Cardiac septum (tissue), 1 donor: ENCODE measurements around the gene DYNLT1. TPM values are rescaled to one million over a fixed set of nuclear protein-coding genes. Genes with fewer than 3 reads are reported as not detected.
A peak's percentile ranks its signal among the peaks of the same experiment; 100 is the strongest.
"Not testable (repeated sequence)": the region's sequence is repeated elsewhere in the genome, so short reads cannot be mapped to it uniquely, and the experiment has no call there.

Source experiments
- DNase-seq: peaks from one replicate; pipeline ENCODE4 v3.0.0-alpha.2; 2020; ENCODE audit warnings: low spot score
- intact Hi-C: fragments of 100-400 bp; cut with DNase I; formaldehyde crosslinking; loops from one replicate; pipeline ENCODE4 v1.14.0; 2022
- long read RNA-seq: library from polyadenylated mRNA; unstranded; transcript quantifications from one replicate; pipeline ENCODE4 v2.0.0, GENCODE V29; 2021
- total RNA-seq: library from RNA; stranded (reverse); fragmentation: NEBNext Ultra II Directional; extraction: Animal tissue kit (Norgen Biotek cat#: 25700); gene quantifications from one replicate; pipeline ENCODE4 v1.2.1, GENCODE V29; 2021
- donor health status: DM: no; HTN: no; CAD: no.

The DYNLT1 gene
- 131 TPM for total RNA-seq
- long read RNA-seq, transcript DYNLT1-203 (5 exons, 726 nt): major isoform, 82 of 92 reads
- long read RNA-seq, partial matches to known transcripts: 0 of 92 reads
- long read RNA-seq, other reads (novel, unspliced or antisense): 8 of 92 reads

GRCh38 chr6:158644231-158645063, at the start of gene DYNLT1:
TSS of gene DYNLT1 (minus strand) at chr6:158644743. CDS start at chr6:158644708, 35 bp downstream.
- peak; percentile 97 for DNase-seq
- intact Hi-C loops: loop anchor here (5.0 kb wide), 1 partner anchor 63 kb away; no protein-coding TSS in a partner anchor

GRCh38 chr6:158688860-158689259, 44.3 kb upstream of the DYNLT1 start:
- intact Hi-C loops: no loop called here
- DNase-seq: no peak

GRCh38 chr6:158687506-158687905, 43.0 kb upstream of the DYNLT1 start:
- no peak for DNase-seq
- intact Hi-C loops: no loop called here

DNA sequence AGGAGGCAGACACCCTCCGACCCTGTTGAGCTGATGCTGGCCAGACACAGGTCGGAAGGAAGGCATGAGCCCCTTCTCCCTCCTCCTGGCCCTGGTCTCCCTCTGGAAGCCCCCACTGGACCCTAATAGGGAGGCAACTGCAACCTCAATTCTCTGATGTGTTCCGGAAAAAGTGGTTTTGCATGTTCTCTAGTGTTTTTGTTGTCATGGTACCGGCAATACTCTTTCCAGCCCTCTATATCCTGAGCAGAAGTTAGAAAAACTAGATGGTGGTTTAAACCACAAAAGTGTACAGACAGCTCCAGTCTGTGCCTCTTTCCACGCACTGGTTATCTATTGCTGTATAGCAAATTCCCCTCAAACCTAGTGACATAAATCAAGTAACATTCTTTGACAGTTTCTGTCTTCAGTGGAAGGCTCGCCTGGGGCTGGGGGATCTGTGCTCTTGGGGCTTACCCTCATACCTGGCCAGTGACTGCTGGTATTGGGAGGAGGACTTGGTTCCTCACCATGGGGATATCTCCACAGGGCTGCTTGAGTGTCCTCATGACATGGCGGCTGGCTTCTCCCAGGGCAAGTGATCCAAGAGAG, 42.3 kb upstream of the DYNLT1 start:
- intact Hi-C loops: no loop called here
- DNase-seq: no peak

- intact Hi-C loops: no loop called here
- DNase-seq: no peak
Measured at GRCh38 chr6:158686311-158686710, 41.8 kb upstream of the DYNLT1 start.

- intact Hi-C loops: no loop called here
- DNase-seq: no peak
Measured at GRCh38 chr6:158684745-158685324, 40.3 kb upstream of the DYNLT1 start.

DNA sequence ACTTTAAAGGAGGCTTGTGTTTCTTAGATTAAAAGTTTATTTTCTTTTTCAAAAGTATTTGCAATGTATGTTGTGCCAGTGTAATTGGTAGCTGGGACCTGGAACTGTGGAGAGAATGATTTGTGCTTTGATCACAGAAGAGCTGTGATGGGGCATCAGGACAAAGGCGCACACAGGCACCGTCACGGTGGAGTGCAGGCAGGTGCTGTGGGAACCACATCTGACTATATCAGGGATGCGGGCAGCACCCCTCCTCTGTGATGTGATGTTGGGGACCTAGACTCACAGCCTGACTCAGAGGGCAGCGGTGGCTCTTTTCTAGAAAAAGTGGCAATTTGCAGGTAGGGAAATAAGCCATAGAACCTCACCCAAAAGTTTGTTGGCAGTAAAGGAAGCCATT, 39.8 kb upstream of the DYNLT1 start:
- intact Hi-C loops: no loop called here
- DNase-seq: no peak

DNA sequence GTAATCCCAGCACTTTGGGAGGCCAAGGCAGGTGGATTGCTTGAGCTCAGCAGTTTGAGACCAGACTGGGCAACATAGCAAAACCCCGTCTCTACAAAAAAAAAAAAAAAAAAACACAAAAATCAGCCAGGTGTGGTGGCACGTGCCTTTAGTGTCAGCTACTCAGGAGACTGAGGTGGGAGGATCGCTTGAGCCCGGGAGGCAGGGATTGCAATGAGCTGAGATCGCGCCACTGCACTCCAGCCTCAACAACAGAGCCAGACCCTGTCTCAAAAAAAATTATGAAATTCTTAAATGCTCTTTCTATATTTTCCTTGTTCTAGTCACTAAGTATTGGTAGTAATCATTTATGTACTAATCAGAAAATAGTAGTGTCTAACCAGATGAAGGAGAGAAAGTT, 35.9 kb upstream of the DYNLT1 start:
- intact Hi-C loops: no loop called here
- no peak for DNase-seq

DNA sequence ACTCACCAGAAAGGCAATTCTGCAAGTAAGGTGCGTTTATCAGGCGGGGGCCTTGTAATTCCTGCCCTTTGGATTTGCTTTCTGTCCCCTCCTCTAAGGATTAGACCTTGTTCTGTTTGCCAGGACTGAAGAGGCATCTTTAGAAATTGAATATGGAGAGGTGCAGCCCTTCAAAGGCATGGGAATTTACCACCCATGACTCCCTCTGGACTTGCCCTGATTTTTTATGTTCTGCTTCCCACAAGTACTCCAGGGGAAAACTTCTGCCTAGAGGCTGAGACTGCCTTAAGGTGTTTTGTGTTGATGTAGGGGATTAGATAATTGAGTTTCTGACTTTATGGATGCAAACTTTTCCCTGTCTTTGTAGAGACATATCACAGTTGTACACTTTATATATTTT, 35.5 kb upstream of the DYNLT1 start:
- DNase-seq: no peak
- intact Hi-C loops: no loop called here

- intact Hi-C loops: no loop called here
- DNase-seq: peak; percentile 41
Measured at GRCh38 chr6:158677906-158678578, 33.5 kb upstream of the DYNLT1 start.

- intact Hi-C loops: not testable (repeated sequence)
- peak; percentile 10 for DNase-seq
Measured at GRCh38 chr6:158677094-158677493, 32.6 kb upstream of the DYNLT1 start.

DNA sequence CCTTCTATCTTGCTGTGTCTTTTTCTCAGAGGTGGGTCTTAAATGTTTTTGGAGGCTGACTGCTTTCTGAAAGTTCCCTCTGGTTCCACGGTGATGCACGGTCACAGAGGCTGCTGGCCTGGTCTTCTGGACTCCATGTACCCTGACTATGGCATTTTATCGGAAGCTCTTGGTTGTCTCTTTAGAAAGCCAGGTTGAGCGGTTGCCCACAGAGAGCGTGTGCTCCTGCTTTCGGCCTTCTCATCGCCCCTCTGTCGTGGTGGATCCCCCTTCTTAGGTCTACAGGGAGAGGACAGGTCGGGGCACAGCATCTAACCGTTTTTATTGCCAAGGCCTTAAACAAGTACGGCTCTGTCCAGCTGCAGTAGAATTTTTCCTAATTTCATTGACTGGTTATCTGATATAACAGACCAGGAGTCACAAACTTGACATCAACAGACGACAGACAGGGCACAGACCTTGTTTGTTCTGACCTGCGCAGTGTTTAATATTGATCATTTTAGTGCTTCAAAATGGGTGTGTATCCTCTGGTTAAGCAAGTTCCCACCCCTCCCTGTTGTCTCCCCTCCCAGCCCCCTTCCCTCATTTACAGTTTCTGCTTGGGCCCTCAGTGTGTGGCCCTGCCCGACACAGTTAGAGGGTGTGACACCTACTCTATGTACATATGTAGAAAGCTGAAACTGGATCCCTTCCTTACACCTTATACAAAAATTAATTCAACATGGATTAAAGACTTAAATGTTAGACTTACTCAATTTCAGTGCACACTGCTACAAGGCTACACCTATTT, 30.0 kb upstream of the DYNLT1 start:
- DNase-seq: no peak
- intact Hi-C loops: no loop called here

DNA sequence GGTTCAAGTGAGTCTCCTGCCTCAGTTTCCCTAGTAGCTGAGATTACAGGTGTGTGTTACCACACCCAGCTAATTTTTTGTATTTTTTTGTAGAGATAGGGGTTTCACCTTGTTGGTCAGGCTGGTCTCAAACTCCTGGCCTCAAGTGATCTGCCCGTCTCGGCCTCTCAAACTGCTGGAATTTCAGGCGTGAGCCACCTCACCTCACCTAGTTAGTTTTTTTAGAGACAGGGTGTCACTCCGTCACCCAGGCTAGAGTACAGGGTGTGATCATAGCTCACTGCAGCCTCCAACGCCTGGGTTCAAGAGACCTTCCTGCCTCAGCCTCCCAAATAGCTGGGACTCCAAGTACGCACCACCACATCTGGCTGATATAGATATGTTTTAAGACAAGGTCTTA, 28.2 kb upstream of the DYNLT1 start:
- DNase-seq: no peak
- intact Hi-C loops: no loop called here

- DNase-seq, intact Hi-C loops: not testable (repeated sequence)
Measured at GRCh38 chr6:158672119-158672518, 27.6 kb upstream of the DYNLT1 start.

DNA sequence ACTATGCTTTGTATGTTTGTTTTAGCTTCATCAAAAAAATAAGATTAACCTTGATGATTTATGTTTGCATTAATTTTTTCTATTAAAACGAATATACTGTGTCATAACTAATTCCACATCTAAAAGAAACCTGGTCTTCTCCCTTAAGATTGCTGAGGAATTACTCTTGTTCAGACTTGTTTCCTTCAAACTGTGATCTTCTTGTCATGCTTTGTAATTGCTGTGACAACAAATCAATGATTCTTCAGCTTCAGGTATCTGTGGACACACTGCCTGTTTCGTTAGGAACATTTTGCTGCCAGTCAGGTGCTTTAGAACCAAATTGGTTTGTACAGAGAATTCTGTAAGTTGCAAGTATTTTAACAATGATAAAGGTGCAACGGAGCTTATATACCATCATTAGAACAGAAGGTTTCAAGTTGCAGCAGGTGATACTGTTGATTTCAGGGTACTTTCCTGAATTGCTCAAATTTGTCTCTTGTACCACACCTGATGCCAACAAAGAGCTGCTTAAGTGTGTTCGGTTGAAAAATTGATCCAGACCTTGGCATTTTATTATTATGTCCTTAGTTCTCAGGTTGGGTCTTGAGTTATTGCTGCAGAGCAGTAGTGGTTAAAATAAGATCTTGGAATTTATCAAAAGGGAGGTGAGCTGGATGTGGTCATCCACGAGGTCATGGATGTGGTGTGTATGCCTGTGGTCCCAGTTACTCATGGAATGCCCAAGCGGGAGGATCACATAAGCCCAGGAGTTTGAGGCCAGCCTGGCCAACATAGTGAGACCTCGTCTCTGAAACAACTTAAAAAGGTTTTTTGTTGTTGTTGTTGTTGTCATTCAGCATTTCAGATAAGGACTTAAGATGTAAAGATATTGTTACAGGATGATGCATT, 24.8 kb upstream of the DYNLT1 start:
- DNase-seq: no peak
- intact Hi-C loops: no loop called here

DNA sequence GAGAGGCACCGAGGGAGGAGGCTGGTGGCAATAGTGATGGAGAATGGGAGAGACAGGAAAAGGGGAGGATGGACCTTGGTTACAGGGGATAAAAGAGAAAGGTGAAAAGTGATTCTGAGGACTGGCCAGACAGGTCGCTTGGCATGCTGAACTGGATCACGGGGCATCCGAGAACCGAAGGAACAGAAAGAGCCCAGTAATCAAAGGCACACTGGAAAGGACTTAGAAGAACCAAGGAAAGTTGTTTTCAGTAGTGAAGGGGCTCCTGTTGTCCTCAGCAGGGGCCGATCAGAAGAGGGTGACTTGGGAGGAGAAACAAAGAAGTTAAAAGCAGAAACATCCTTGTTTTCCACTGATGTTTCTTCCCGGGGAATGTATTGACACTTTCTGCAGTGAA, 24.2 kb upstream of the DYNLT1 start:
- intact Hi-C loops: no loop called here
- DNase-seq: no peak

- intact Hi-C loops: no loop called here
Measured at GRCh38 chr6:158667360-158667981, 22.9 kb upstream of the DYNLT1 start.

More at GRCh38 chr6:158667360-158667981, 22.9 kb upstream of the DYNLT1 start:
- no peak for DNase-seq
